Measurements from ENCODE around the gene BOD1L2. TPM values are rescaled to one million over a fixed set of nuclear protein-coding genes. Genes with fewer than 3 reads are reported as not detected.

The BOD1L2 gene
- total and polyA plus RNA-seq, 2 donors (not counting 3 experiments of a cell fraction or from before 2014, with no cell fraction given) = not detected

DNA sequence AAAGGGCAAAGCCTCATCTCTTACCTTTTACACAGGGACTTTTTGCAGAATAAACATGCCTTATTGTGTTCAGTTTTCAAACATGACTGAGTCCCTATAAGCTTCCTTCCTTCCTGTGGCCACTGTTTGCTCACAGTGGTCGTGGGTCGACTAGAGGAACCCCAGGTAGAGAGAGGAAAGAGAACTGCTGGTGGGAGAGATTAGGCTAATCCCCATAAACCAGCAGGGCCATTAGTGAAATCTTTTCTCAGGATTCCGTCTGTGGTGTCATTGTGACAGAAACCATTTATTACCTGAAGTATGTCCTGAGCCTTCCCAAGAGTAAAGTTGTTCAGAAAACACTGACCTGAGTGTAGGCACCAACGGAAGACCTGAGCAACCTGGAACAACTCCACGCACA lies 21.3 kb upstream of the BOD1L2 start:
- ChIA-PET CTCF (no interaction called here), POLR2A (no interaction called here)
- Histone ChIP-seq H3K79me2 (ENCODE audit: control insufficient read depth, insufficient read depth, low read length) (no peaks in the 10 kb centered on the region), H3K9me1 (replicated peaks; ENCODE audit: control insufficient read depth, extremely low read depth, insufficient read depth, low read length) (no peaks in the 10 kb centered on the region), H3K9ac (replicated peaks; ENCODE audit: extremely low read depth, insufficient read depth, low read length) (no peak overlapping the region), H3K9me3 (replicated peaks; ENCODE audit: control insufficient read depth, insufficient read depth, low read length) (no peaks in the 10 kb centered on the region), H2AFZ (ENCODE audit: low read depth, low read length) (no peak overlapping the region), H3K4me2 (ENCODE audit: insufficient read depth, low read length) (no peak overlapping the region), H3K27me3 (ENCODE audit: control insufficient read depth in 2 of 2, insufficient read depth in 2 of 2, low read length in 2 of 2) (peaks cover 12 to 13% of the 10 kb centered on the region in 2 experiments), H3K4me1 (ENCODE audit: control insufficient read depth, extremely low read depth, insufficient read depth, low read length) (no peaks in the 10 kb centered on the region), H4K20me1 (replicated peaks; ENCODE audit: control insufficient read depth, extremely low read depth, insufficient read depth, low read length) (no peaks in the 10 kb centered on the region), H3K27ac (ENCODE audit: insufficient read depth, low read depth, low read length) (no peak overlapping the region), H3K4me3 (replicated peaks in 1 of 3; ENCODE audit: insufficient read depth in 1 of 3, low read depth in 1 of 3, low read length in 3 of 3) (no peak overlapping the region), H3K36me3 (ENCODE audit: control insufficient read depth in 2 of 2, extremely low read depth in 1 of 2, insufficient read depth in 2 of 2, low read length in 2 of 2) (no peaks in the 10 kb centered on the region)
- no TSS peak for BruUV-seq (replicated peaks)
- dilution Hi-C loops (cut with MboI; ENCODE audit: extremely low pct_ligation_motif_present, low sequenced_read_pairs) (loop anchor here (25.0 kb wide), 1 partner anchor 162 kb away; no protein-coding TSS in a partner anchor), intact Hi-C loops (cut with micrococcal nuclease) (no loop called here)
- FAIRE-seq (no peak), DNase-seq (ENCODE audit: low read depth, low spot score) (no peak)
- no peak for TF ChIP-seq GATA2 (IDR thresholded peaks at IDR 0.05; ENCODE audit: insufficient read depth, insufficient read length, low read depth, low read length)
- no peak for TF ChIP-seq EZH2 (IDR thresholded peaks at IDR 0.05; ENCODE audit: borderline replicate concordance, low read depth, low read length, severe bottlenecking)
- TF ChIP-seq POLR2AphosphoS5 (IDR thresholded peaks at IDR 0.05; ENCODE audit: insufficient read depth, low read depth, low read length) = no peak
- TF ChIP-seq MAX (IDR thresholded peaks at IDR 0.05; ENCODE audit: insufficient read depth, insufficient read length) = no peak
- TF ChIP-seq MYC (IDR thresholded peaks at IDR 0.05; ENCODE audit: low read depth, low read length) = no peak
- TF ChIP-seq CTCF (IDR thresholded peaks at IDR 0.05; ENCODE audit: extremely low read depth in 1 of 2, insufficient read depth in 1 of 2, low read depth in 1 of 2, low read length in 2 of 2) = no peak
- TF ChIP-seq POLR2A (IDR thresholded peaks at IDR 0.05; ENCODE audit: low read depth, low read length) = no peak
- TF ChIP-seq FOS (IDR thresholded peaks at IDR 0.05; ENCODE audit: borderline replicate concordance, insufficient read depth, low read length) = no peak
- no peak for TF ChIP-seq JUN (IDR thresholded peaks at IDR 0.05; ENCODE audit: borderline replicate concordance, insufficient read depth, insufficient read length, low read depth)
